A549 (cell line): ENCODE data around the gene CCNQ. TPM values are rescaled to one million over a fixed set of nuclear protein-coding genes. Genes with fewer than 3 reads are reported as not detected.

Experiments used
- ATAC-seq, 2 experiments: fragments of 200-7000 bp in 1 of 2; fragments of >200 bp in 1 of 2; cut with Nextera tagmentation in 1 of 2; cut with Tn5 transposase in 1 of 2; 3 replicates each; pipeline versions ENCODE4 v1.8.0 to v1.9.1; 2018 to 2020; ENCODE audit warnings: mild to moderate bottlenecking in 1 of 2, moderate library complexity in 1 of 2
- CTCF ChIA-PET: fragments of 300-600 bp; sonication (Branson Sonifier 250); formaldehyde crosslinking; extraction: SDS; loops from one replicate; lab custom pipeline; 2021; ENCODE audit warnings: antibody characterized with exemption, inconsistent platforms; lab: Yijun Ruan, JAX
- POLR2A ChIA-PET: fragments of 350-600 bp; formaldehyde crosslinking; extraction: SDS; loops from one replicate; lab custom pipeline; 2021; ENCODE audit warnings: antibody characterized with exemption, inconsistent platforms; lab: Yijun Ruan, JAX
- DNase-seq, 2 experiments: peaks; one replicate each; pipeline versions ENCODE4 v3.0.0 to v3.0.0-alpha.2; 2011 to 2016; ENCODE audit warnings: low read depth in 1 of 2, low spot score in 1 of 2
- FAIRE-seq: peaks from 2 replicates; lab custom pipeline; 2011; peaks lifted over from hg19 to GRCh38; lab: Jason Lieb, UNC
- H3K27ac ChIP-seq, 2 experiments: fragments of >200 bp; sonication (Bioruptor Twin); formaldehyde crosslinking; 3 replicates each; pipeline ENCODE4 v1.5.1; 2016 to 2017
- H3K4me1 ChIP-seq: fragments of >200 bp; sonication (Bioruptor Twin); formaldehyde crosslinking; 3 replicates; pipeline ENCODE4 v1.6.1; 2016
- H3K4me2 ChIP-seq: fragments of >200 bp; sonication (Bioruptor Twin); formaldehyde crosslinking; 3 replicates; pipeline ENCODE4 v1.6.1; 2016
- H3K4me3 ChIP-seq: fragments of >200 bp; sonication (Bioruptor Twin); formaldehyde crosslinking; 3 replicates; pipeline ENCODE4 v1.5.1; 2016
- H3K9me3 ChIP-seq: fragments of >200 bp; sonication (Bioruptor Twin); formaldehyde crosslinking; 3 replicates; pipeline ENCODE4 v1.6.1; 2016
- ATOH8 ChIP-seq: fragments of 250-450 bp; sonication (Bioruptor Pico); IDR thresholded peaks from 2 replicates; pipeline ENCODE4 v1.5.0; 2020; ENCODE audit warnings: low read depth, mild to moderate bottlenecking, moderate library complexity
- CEBPB ChIP-seq, 2 experiments: fragments of >200 bp in 1 of 2; sonication (Bioruptor Twin) in 1 of 2; formaldehyde crosslinking in 1 of 2; IDR thresholded peaks; 2 replicates each; pipeline ENCODE4 v1.6.1; 2012 to 2016
- CHD2 ChIP-seq: fragments of 150-350 bp; IDR thresholded peaks from 2 replicates; pipeline ENCODE4 v1.6.1; 2014; ENCODE audit warnings: low read length; ENCODE audit not compliant: partially characterized antibody
- CHD4 ChIP-seq: fragments of 200-600 bp; sonication (generic); IDR thresholded peaks from 2 replicates; pipeline ENCODE4 v1.6.1; 2016; ENCODE audit warnings: antibody characterized with exemption, mild to moderate bottlenecking, borderline replicate concordance
- EHF ChIP-seq: fragments of 250-450 bp; sonication (Bioruptor Pico); IDR thresholded peaks from 2 replicates; pipeline ENCODE4 v1.5.0; 2020; ENCODE audit warnings: mild to moderate bottlenecking
- EHMT2 ChIP-seq: fragments of 200-600 bp; sonication (generic); IDR thresholded peaks from 2 replicates; pipeline ENCODE4 v1.6.1; 2016; ENCODE audit warnings: antibody characterized with exemption, low read depth, mild to moderate bottlenecking, moderate library complexity
- ELK1 ChIP-seq: fragments of 150-350 bp; IDR thresholded peaks from 2 replicates; pipeline ENCODE4 v1.6.1; 2014; ENCODE audit warnings: low read depth, mild to moderate bottlenecking, low read length
- EP300 ChIP-seq, 2 experiments: fragments of >200 bp; sonication (Bioruptor Twin); formaldehyde crosslinking; IDR thresholded peaks; 2 replicates in 1 of 2; 3 replicates in 1 of 2; pipeline ENCODE4 v1.6.1; 2016 to 2017
- FOSL2 ChIP-seq, 2 experiments: fragments of 450-650 bp in 1 of 2; fragments of >200 bp in 1 of 2; sonication (Bioruptor Twin) in 1 of 2; formaldehyde crosslinking; IDR thresholded peaks; 2 replicates each; pipeline versions ENCODE4 v1.5.0 to v1.6.1; 2016 to 2020; ENCODE audit warnings: mild to moderate bottlenecking in 1 of 2, moderate library complexity in 1 of 2
- HEYL ChIP-seq: fragments of 250-450 bp; sonication (Bioruptor Pico); IDR thresholded peaks from 2 replicates; pipeline ENCODE4 v1.8.0; 2021; ENCODE audit warnings: mild to moderate bottlenecking, moderate library complexity
- HMGXB4 ChIP-seq: fragments of 250-450 bp; sonication (Bioruptor Pico); IDR thresholded peaks from 2 replicates; pipeline ENCODE4 v1.5.0; 2021; ENCODE audit warnings: mild to moderate bottlenecking, moderate library complexity, borderline replicate concordance
- JUN ChIP-seq, 2 experiments: fragments of >200 bp; sonication (Bioruptor Twin); formaldehyde crosslinking; IDR thresholded peaks; 2 replicates in 1 of 2; 3 replicates in 1 of 2; pipeline ENCODE4 v1.6.1; 2016 to 2017
- KDM5A ChIP-seq: fragments of 200-600 bp; sonication (generic); IDR thresholded peaks from 2 replicates; pipeline ENCODE4 v1.6.1; 2016; ENCODE audit warnings: antibody characterized with exemption, mild to moderate bottlenecking
- MAFK ChIP-seq: fragments of 450-650 bp; IDR thresholded peaks from 2 replicates; pipeline ENCODE4 v1.6.1; 2014; ENCODE audit not compliant: partially characterized antibody
- NFE2L2 ChIP-seq: fragments of 150-350 bp; conservative IDR thresholded peaks from 2 replicates; pipeline ENCODE4 v1.6.1; 2014; ENCODE audit warnings: low read length
- NR3C1 ChIP-seq: fragments of >200 bp; sonication (Bioruptor Twin); formaldehyde crosslinking; IDR thresholded peaks from 3 replicates; pipeline ENCODE4 v1.6.1; 2017
- PHF8 ChIP-seq: fragments of 200-600 bp; sonication (generic); IDR thresholded peaks from 2 replicates; pipeline ENCODE4 v1.6.1; 2016; ENCODE audit warnings: low read depth, mild to moderate bottlenecking, antibody characterized with exemption, moderate library complexity, borderline replicate concordance
- POLR2AphosphoS2 ChIP-seq: conservative IDR thresholded peaks from 2 replicates; pipeline ENCODE4 v1.6.1; 2012; ENCODE audit warnings: low read length, improper control_type of control experiment, inconsistent platforms
- RFX5 ChIP-seq: fragments of 450-650 bp; IDR thresholded peaks from 2 replicates; pipeline ENCODE4 v1.7.1; 2014; ENCODE audit warnings: antibody characterized with exemption, mild to moderate bottlenecking, moderate library complexity
- SREBF2 ChIP-seq: fragments of 450-650 bp; IDR thresholded peaks from 2 replicates; pipeline ENCODE4 v1.6.1; 2014; ENCODE audit warnings: mild to moderate bottlenecking, moderate library complexity
- ZNF302 ChIP-seq: fragments of 250-450 bp; sonication (Bioruptor Pico); IDR thresholded peaks from 2 replicates; pipeline ENCODE4 v1.9.0; 2021; ENCODE audit warnings: inconsistent platforms, mild to moderate bottlenecking, moderate library complexity
- WGBS: methylation state at CpG from one replicate; pipeline ENCODE4 v1.1.6; 2017; ENCODE audit errors: missing lambda C conversion rate; 5-methylcytosine and 5-hydroxymethylcytosine counted together
- polyA plus RNA-seq, 4 experiments: library from polyadenylated mRNA; depleted of rRNA in 3 of 4; stranded (reverse); fragments of >200 nt; fragmentation: RNase III in 1 of 4; extraction: RNeasy Plus Mini Kit Qiagen cat#74134 plus additional on column Dnase treatment in 1 of 4; gene quantifications; 2 replicates in 3 of 4; 3 replicates in 1 of 4; pipeline ENCODE4 v1.2.3, GENCODE V29; 2011 to 2017
- TF ChIP-seq, protein P1 (sequence below): IDR thresholded peaks from 2 replicates; pipeline ENCODE4 v1.6.1; 2012
- TF ChIP-seq, protein P2 (sequence below): fragments of >200 bp; sonication (Bioruptor Twin); formaldehyde crosslinking; IDR thresholded peaks from 2 replicates; pipeline ENCODE4 v1.6.1; 2016
- TF ChIP-seq, protein P3 (sequence below): fragments of 450-650 bp; IDR thresholded peaks from 2 replicates; pipeline ENCODE4 v1.6.1; 2014; ENCODE audit warnings: antibody characterized with exemption
- TF ChIP-seq, protein P4 (sequence below): fragments of 200-600 bp; sonication (generic); IDR thresholded peaks from 2 replicates; pipeline ENCODE4 v1.6.1; 2016; ENCODE audit warnings: antibody characterized with exemption, mild to moderate bottlenecking, moderate library complexity
- TF ChIP-seq, protein P5 (sequence below): IDR thresholded peaks from 2 replicates; pipeline ENCODE4 v1.6.1; 2012; ENCODE audit warnings: low read depth, borderline replicate concordance

The CCNQ gene
- polyA plus RNA-seq, 2 of the 4 experiments (the other 2 are of a cell fraction), result 25.6 to 32.0 TPM

DNA sequence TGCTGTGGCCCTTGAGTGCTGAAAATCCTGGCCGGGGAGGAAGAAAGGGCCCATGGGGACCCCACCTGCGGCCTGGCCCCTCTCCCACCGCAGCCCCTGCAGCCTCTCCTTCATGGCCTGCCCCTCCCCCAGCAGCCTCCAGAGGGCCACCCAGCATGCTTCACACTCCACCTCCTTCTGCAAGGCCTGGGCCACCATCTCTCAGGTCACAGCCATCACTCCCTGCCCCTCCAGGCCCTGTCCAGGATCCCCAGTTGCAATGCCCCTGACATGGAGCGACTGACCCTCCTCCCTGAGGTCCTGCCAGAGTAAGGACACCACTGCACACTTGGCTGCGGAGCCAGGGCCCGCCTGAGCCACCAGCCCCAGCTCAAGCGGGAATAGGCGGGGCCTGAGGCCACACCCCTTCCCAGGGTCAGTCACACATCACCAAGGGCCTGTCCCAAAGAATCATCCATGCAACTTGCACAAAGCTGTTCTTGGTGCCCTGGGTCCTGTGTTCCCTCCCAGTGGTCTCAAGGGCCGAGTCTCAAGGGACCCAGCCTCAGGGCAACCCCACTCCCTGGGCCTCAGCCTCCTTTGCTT, 32.9 kb downstream of the CCNQ start:
- WGBS, result 63% methylated on average over 9 of the region's 9 CpGs
- ATAC-seq (peak in 1 of 2 experiments; percentile 40; a peak in 2 of 6 replicates), DNase-seq (no peak), FAIRE-seq (no peak)
- CTCF ChIA-PET, result interaction anchor here (0.6 to 2.6 kb wide), 8 partner anchors 12 to 141 kb away, joined by 3 to 13 read pairs (median 5); no protein-coding TSS in a partner anchor
- no peak overlapping the region for H3K27ac ChIP-seq
- H3K4me1 ChIP-seq, result no peaks in the 10 kb centered on the region
- H3K4me3 ChIP-seq, result no peak overlapping the region
- TF ChIP-seq, protein P1, sequence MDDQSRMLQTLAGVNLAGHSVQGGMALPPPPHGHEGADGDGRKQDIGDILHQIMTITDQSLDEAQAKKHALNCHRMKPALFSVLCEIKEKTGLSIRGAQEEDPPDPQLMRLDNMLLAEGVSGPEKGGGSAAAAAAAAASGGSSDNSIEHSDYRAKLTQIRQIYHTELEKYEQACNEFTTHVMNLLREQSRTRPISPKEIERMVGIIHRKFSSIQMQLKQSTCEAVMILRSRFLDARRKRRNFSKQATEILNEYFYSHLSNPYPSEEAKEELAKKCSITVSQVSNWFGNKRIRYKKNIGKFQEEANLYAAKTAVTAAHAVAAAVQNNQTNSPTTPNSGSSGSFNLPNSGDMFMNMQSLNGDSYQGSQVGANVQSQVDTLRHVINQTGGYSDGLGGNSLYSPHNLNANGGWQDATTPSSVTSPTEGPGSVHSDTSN, result no peak
- TF ChIP-seq ZNF302 (no peak), PHF8 (no peak), POLR2AphosphoS2 (no peak), NR3C1 (no peak), NFE2L2 (no peak), JUN (IDR thresholded peaks at IDR 0.05) (no peak), EP300 (IDR thresholded peaks at IDR 0.05) (no peak), CHD4 (no peak), KDM5A (no peak), CEBPB (IDR thresholded peaks at IDR 0.05) (no peak), HEYL (CRISPR knock-in tag) (no peak), ATOH8 (CRISPR knock-in tag) (no peak), MAFK (no peak)
- TF ChIP-seq, protein P2, sequence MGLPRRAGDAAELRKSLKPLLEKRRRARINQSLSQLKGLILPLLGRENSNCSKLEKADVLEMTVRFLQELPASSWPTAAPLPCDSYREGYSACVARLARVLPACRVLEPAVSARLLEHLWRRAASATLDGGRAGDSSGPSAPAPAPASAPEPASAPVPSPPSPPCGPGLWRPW, result no peak
- TF ChIP-seq, protein P3, sequence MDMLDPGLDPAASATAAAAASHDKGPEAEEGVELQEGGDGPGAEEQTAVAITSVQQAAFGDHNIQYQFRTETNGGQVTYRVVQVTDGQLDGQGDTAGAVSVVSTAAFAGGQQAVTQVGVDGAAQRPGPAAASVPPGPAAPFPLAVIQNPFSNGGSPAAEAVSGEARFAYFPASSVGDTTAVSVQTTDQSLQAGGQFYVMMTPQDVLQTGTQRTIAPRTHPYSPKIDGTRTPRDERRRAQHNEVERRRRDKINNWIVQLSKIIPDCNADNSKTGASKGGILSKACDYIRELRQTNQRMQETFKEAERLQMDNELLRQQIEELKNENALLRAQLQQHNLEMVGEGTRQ, result no peak
- TF ChIP-seq, protein P4, sequence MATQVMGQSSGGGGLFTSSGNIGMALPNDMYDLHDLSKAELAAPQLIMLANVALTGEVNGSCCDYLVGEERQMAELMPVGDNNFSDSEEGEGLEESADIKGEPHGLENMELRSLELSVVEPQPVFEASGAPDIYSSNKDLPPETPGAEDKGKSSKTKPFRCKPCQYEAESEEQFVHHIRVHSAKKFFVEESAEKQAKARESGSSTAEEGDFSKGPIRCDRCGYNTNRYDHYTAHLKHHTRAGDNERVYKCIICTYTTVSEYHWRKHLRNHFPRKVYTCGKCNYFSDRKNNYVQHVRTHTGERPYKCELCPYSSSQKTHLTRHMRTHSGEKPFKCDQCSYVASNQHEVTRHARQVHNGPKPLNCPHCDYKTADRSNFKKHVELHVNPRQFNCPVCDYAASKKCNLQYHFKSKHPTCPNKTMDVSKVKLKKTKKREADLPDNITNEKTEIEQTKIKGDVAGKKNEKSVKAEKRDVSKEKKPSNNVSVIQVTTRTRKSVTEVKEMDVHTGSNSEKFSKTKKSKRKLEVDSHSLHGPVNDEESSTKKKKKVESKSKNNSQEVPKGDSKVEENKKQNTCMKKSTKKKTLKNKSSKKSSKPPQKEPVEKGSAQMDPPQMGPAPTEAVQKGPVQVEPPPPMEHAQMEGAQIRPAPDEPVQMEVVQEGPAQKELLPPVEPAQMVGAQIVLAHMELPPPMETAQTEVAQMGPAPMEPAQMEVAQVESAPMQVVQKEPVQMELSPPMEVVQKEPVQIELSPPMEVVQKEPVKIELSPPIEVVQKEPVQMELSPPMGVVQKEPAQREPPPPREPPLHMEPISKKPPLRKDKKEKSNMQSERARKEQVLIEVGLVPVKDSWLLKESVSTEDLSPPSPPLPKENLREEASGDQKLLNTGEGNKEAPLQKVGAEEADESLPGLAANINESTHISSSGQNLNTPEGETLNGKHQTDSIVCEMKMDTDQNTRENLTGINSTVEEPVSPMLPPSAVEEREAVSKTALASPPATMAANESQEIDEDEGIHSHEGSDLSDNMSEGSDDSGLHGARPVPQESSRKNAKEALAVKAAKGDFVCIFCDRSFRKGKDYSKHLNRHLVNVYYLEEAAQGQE, result no peak
- TF ChIP-seq, protein P5, sequence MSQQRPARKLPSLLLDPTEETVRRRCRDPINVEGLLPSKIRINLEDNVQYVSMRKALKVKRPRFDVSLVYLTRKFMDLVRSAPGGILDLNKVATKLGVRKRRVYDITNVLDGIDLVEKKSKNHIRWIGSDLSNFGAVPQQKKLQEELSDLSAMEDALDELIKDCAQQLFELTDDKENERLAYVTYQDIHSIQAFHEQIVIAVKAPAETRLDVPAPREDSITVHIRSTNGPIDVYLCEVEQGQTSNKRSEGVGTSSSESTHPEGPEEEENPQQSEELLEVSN, result no peak
- POLR2A ChIA-PET, result no interaction called here
- H3K4me2 ChIP-seq, result no peak overlapping the region
- H3K9me3 ChIP-seq, result no peaks in the 10 kb centered on the region

DNA sequence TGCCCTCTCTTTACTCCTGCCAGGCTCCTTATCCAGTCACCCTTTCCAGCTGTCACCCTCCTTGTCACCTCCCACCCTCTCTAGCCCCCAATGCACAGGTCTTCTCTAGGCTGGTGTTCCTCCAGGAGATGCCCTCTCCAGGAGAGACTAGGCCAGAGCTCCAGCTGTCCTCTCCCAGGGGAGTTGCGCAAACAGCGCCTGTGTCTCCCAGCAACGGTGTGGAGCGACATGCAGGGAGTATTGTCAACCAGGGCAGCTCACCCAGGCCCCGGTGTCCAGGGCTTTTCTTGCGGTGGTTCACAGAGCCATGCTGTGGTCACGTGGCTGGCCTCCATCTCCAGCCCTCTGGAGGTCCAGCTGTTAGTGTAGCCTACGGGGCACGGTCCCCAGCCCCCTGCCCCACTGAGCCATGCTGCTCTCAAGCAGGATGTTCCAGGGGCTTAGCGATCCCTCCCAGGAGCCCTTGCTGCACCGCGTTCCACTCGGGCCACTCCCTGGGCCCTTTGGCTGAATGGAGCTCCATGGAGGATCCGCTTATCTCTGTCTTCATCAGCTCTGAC, 34.8 kb downstream of the CCNQ start:
- H3K4me2 ChIP-seq, result no peak overlapping the region
- ATAC-seq, result no peak
- no peak overlapping the region for H3K27ac ChIP-seq
- FAIRE-seq, result no peak
- H3K4me1 ChIP-seq, result no peaks in the 10 kb centered on the region
- CTCF ChIA-PET, result interaction anchor here (0.8 to 1.9 kb wide), 8 partner anchors 8 to 81 kb away, joined by 3 to 13 read pairs (median 4); no protein-coding TSS in a partner anchor
- H3K9me3 ChIP-seq, result no peaks in the 10 kb centered on the region
- WGBS, result 90% methylated on average over 9 of the region's 14 CpGs
- POLR2A ChIA-PET, result no interaction called here
- no peak for DNase-seq
- H3K4me3 ChIP-seq, result no peak overlapping the region
- TF ChIP-seq HMGXB4, result no peak
- no peak for TF ChIP-seq POLR2AphosphoS2
- TF ChIP-seq EHMT2, result no peak
- no peak for TF ChIP-seq FOSL2 (IDR thresholded peaks at IDR 0.05)
- TF ChIP-seq FOSL2 (CRISPR knock-in tag; IDR thresholded peaks at IDR 0.05), result no peak
- no peak; a peak in 1 of 4 replicates for TF ChIP-seq CEBPB (IDR thresholded peaks at IDR 0.05)
- TF ChIP-seq SREBF2, result no peak
- no peak for TF ChIP-seq EHF (CRISPR knock-in tag)
- no peak for TF ChIP-seq RFX5
- no peak for TF ChIP-seq ELK1
- no peak for TF ChIP-seq CHD2
